ENCODE data around the gene ERGIC1. TPM values are rescaled to one million over a fixed set of nuclear protein-coding genes. Genes with fewer than 3 reads are reported as not detected.
A peak's percentile ranks its signal among the peaks of the same experiment; 100 is the strongest.

ERGIC1 gene
- total and polyA plus RNA-seq, 2 of the 13 experiments (the other 11 are each of a cell fraction or from before 2014, with no cell fraction given), result 78.5 to 184 TPM

GRCh38 chr5:172932313-172933017 lies 98.4 kb downstream of the ERGIC1 start (continued):
- no peak for TF ChIP-seq TARDBP (CRISPR knock-in tag; IDR thresholded peaks at IDR 0.05)
- TF ChIP-seq BORCS8-MEF2B (CRISPR knock-in tag; IDR thresholded peaks at IDR 0.05), result 0 out of 2 replicates have a peak, but pooled peaks have one; percentile 27
- TF ChIP-seq SNAPC2 (CRISPR knock-in tag; IDR thresholded peaks at IDR 0.05), result no peak
- TF ChIP-seq ATF3 (CRISPR knock-in tag; IDR thresholded peaks at IDR 0.05), result 0 out of 2 replicates have a peak, but pooled peaks have one; percentile 33
- TF ChIP-seq KLF11 (CRISPR knock-in tag; IDR thresholded peaks at IDR 0.05), result no peak
- no peak for TF ChIP-seq ZNF652 (CRISPR knock-in tag; IDR thresholded peaks at IDR 0.05; ENCODE audit: borderline replicate concordance, low read depth)
- no peak for TF ChIP-seq MBNL3 (CRISPR knock-in tag; conservative IDR thresholded peaks at IDR 0.05)
- TF ChIP-seq KDM2A (CRISPR knock-in tag; IDR thresholded peaks at IDR 0.05; ENCODE audit: borderline replicate concordance, low read depth), result peak; percentile 78
- no peak for TF ChIP-seq ZNF343 (CRISPR knock-in tag; IDR thresholded peaks at IDR 0.05)
- TF ChIP-seq PBX3 (CRISPR knock-in tag; IDR thresholded peaks at IDR 0.05; ENCODE audit: borderline replicate concordance), result no peak
- TF ChIP-seq ZNF792 (CRISPR knock-in tag; IDR thresholded peaks at IDR 0.05), result no peak
- TF ChIP-seq ZNF547 (CRISPR knock-in tag; IDR thresholded peaks at IDR 0.05), result no peak
- TF ChIP-seq ELK4 (CRISPR knock-in tag; IDR thresholded peaks at IDR 0.05; ENCODE audit: borderline replicate concordance), result no peak
- TF ChIP-seq ZNF510 (CRISPR knock-in tag; IDR thresholded peaks at IDR 0.05; ENCODE audit: low read depth), result no peak
- no peak for TF ChIP-seq FOXO4 (CRISPR knock-in tag; conservative IDR thresholded peaks at IDR 0.05)
- TF ChIP-seq MTA1 (CRISPR knock-in tag; IDR thresholded peaks at IDR 0.05; ENCODE audit: borderline replicate concordance), result no peak
- TF ChIP-seq AFF4 (CRISPR knock-in tag; IDR thresholded peaks at IDR 0.05), result no peak
- 0 out of 2 replicates have a peak, but pooled peaks have one; percentile 7 for TF ChIP-seq RARA (CRISPR knock-in tag; IDR thresholded peaks at IDR 0.05)
